ENCODE data around the gene CXCL14.

Gene CXCL14

DNA sequence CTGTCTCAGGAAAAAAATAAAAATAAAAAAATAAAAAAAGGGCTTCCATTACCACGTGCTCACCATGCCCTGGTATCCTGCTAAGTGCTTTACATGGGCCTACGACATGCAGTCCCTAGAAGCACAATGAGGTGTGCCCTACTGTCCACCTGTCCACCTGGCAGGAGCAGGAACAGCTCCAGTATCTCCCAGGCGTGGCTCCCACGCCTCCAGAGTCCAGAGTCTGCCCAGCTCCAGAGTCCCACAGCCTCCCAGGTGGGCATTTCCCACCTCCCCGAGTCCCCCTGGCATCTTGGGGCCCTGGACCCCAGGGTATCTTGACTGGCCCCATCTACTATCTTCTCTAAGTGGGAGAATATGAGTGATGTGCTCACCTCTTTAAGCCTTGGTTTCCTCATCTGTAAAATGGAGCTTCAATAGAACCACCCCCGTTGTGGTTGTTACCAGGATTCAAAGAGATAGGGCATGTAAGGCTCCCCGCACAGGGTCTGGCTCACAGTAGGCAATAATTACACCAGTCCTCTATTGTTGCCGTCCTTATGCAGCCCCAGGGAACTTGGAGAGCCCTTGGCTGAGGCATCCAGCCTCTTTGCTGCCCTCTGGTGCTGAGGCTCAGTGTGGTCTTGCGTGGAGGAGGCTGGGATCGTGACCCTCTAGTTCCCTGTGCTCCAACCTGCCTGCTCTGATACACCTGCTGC lies 8.9 kb downstream of the CXCL14 start:
- Mint-ChIP-seq H3K27me3 (ENCODE audit: low read depth, poor library complexity) (peaks cover 56% of the 10 kb centered on the region), H3K4me1 (peaks cover 23% of the 10 kb centered on the region), H3K9me3 (no peaks in the 10 kb centered on the region), H3K27ac (no peak overlapping the region), H3K36me3 (ENCODE audit: low read depth) (no peaks in the 10 kb centered on the region), H3K4me3 (no peak overlapping the region)
- DNase-seq: peak; percentile 48
- TF ChIP-seq, protein P1, sequence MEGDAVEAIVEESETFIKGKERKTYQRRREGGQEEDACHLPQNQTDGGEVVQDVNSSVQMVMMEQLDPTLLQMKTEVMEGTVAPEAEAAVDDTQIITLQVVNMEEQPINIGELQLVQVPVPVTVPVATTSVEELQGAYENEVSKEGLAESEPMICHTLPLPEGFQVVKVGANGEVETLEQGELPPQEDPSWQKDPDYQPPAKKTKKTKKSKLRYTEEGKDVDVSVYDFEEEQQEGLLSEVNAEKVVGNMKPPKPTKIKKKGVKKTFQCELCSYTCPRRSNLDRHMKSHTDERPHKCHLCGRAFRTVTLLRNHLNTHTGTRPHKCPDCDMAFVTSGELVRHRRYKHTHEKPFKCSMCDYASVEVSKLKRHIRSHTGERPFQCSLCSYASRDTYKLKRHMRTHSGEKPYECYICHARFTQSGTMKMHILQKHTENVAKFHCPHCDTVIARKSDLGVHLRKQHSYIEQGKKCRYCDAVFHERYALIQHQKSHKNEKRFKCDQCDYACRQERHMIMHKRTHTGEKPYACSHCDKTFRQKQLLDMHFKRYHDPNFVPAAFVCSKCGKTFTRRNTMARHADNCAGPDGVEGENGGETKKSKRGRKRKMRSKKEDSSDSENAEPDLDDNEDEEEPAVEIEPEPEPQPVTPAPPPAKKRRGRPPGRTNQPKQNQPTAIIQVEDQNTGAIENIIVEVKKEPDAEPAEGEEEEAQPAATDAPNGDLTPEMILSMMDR (IDR thresholded peaks at IDR 0.05): peak; percentile 45

DNA sequence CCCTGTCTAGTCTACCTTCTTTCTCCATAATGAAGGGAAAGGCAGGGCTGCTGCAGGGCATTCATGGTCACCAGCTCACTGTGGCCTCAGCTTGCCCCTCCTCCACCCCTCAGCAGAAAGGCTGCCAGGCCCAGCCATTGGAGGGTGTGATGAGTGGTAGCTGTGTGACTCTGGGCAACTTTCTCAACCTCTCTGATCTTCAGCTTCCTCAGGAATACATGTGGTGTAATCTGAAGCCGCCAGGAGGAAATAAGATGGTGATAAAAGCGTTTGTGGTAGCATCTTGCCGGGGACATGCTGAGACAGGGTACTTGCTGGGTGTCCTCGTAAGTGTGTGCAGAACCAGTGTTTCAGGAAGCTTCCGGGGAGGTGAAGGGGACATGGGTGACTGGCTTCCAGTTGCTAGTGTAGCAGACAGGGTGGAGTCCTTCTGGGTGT lies 9.8 kb downstream of the CXCL14 start:
- no peak overlapping the region for H3K27ac Mint-ChIP-seq
- peaks cover 59% of the 10 kb centered on the region for H3K27me3 Mint-ChIP-seq (ENCODE audit: low read depth, poor library complexity)
- no peaks in the 10 kb centered on the region for H3K36me3 Mint-ChIP-seq (ENCODE audit: low read depth)
- H3K9me3 Mint-ChIP-seq: no peaks in the 10 kb centered on the region
- TF ChIP-seq, protein P1 (IDR thresholded peaks at IDR 0.05): no peak
- H3K4me3 Mint-ChIP-seq: no peak overlapping the region
- peaks cover 23% of the 10 kb centered on the region for H3K4me1 Mint-ChIP-seq
- DNase-seq: no peak

DNA sequence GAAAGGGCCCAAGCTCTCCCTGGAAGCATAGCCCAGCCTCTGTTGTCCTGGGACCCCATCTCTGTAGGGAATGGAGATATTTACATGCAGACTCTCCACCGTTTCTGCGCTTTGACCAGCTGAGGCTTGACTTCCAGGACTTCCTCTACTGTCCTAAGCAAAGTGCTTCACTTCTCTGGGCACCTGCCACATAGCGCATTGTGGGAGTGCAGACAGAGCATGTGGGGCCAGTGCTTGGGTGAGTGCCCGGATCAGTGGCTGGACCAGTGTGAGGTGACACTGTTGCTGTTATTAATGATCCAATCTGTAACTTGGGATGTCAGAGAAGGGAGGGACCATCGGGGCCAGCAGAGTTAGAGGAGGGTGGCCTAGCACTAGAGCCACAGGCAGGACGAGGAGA lies 10.5 kb downstream of the CXCL14 start:
- Mint-ChIP-seq H3K4me3 (no peak overlapping the region), H3K27ac (no peak overlapping the region), H3K36me3 (ENCODE audit: low read depth) (no peaks in the 10 kb centered on the region), H3K27me3 (ENCODE audit: low read depth, poor library complexity) (peaks cover 59% of the 10 kb centered on the region), H3K4me1 (peaks cover 23% of the 10 kb centered on the region), H3K9me3 (no peaks in the 10 kb centered on the region)
- DNase-seq: no peak
- TF ChIP-seq, protein P1 (IDR thresholded peaks at IDR 0.05): no peak

DNA sequence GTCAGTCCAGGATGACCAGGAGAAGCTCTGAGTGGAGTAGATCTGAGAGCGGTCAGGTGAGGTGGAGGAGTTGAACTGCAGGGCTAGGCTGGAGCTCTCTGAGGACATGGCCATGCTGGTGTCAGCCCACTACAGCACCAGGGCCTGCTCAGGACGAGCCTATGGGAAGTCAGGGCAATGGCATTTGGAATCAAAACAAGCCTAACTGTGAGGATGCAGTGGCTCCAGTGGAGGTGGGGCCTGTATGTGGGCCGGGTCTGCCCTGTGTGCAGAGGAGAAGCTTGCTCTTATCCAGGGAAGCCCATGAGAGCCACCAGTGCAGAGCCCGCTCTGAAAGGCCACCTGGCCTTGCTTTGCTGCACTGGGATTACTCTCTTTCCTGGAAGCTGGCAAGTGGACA lies 11.1 kb downstream of the CXCL14 start:
- Mint-ChIP-seq H3K27me3 (ENCODE audit: low read depth, poor library complexity) (peaks cover 55% of the 10 kb centered on the region), H3K36me3 (ENCODE audit: low read depth) (no peaks in the 10 kb centered on the region), H3K9me3 (no peaks in the 10 kb centered on the region), H3K27ac (no peak overlapping the region), H3K4me1 (peaks cover 23% of the 10 kb centered on the region), H3K4me3 (no peak overlapping the region)
- TF ChIP-seq, protein P1 (IDR thresholded peaks at IDR 0.05): no peak
- no peak for DNase-seq

DNA sequence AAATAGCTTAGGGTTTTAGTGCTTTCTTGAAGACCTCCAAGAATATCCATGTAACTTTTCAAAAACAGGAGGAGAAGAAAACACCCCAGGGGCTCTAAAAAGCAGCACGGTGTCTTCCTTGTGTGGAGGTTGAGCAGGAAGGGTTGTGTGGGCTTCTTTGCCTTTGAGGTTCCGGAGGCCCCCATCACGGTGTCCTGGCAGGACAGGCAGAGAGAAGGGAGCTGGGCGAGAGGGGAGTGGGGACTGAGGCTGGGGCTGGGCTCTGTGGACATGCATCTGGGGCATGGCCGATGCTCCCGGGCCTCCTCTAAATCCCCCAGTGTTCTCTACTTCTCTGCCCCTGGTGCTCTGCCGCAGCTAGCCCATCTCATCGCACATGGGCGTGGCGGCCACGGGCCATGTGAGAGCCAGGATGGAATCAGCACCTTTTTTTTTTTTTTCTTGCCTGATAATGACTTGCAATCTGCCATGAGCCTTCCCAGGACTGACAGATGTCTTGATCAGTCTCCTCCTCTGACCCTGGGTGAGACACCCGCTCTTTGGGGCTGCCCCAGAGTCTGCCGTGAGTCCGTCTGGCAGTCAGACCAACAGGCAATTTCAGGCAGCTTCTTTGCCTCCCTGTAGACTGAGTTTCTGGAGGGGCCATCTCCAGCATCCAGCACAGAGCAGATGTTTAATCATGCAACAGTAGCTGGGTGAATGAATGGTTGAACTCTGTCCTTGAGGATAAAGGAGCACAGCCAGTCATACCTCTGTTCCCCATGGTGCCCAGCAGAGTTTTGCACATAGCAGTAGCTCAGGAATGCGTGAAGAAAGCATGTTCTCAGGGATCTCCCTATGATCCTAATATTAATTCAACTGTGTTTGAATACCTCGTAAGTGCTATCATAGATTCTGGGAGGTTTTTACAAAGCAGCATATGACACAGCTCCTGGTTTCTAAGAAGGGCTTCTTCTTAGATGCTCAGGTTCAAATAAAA lies 12.1 kb downstream of the CXCL14 start:
- no peak overlapping the region for H3K4me3 Mint-ChIP-seq
- TF ChIP-seq, protein P1 (IDR thresholded peaks at IDR 0.05): no peak
- no peak overlapping the region for H3K27ac Mint-ChIP-seq
- H3K9me3 Mint-ChIP-seq: no peaks in the 10 kb centered on the region
- no peak for DNase-seq
- peaks cover 25% of the 10 kb centered on the region for H3K4me1 Mint-ChIP-seq
- H3K36me3 Mint-ChIP-seq (ENCODE audit: low read depth): no peaks in the 10 kb centered on the region
- peaks cover 57% of the 10 kb centered on the region for H3K27me3 Mint-ChIP-seq (ENCODE audit: low read depth, poor library complexity)

Measured in nephron progenitor cell (in vitro differentiated cells).